AG08395 (cell line): Measurements from ENCODE around the gene ADGRL2.

ENCODE experiments used
- DNase-seq: peaks from one replicate; pipeline ENCODE4 v3.0.0; 2012; ENCODE audit warnings: mixed read lengths, low spot score

The ADGRL2 gene

GRCh38 chr1:81907575-81907974 lies 106.8 kb downstream of the ADGRL2 start:
- no peak for DNase-seq

- DNase-seq, result no peak
Measured at GRCh38 chr1:81912383-81912782, 111.6 kb downstream of the ADGRL2 start.

GRCh38 chr1:81915937-81916336 lies 115.2 kb downstream of the ADGRL2 start:
- no peak for DNase-seq

- peak; percentile 20 for DNase-seq
Measured at GRCh38 chr1:81920245-81920740, 119.6 kb downstream of the ADGRL2 start.

GRCh38 chr1:81920886-81921285 lies 120.2 kb downstream of the ADGRL2 start:
- DNase-seq, result no peak

GRCh38 chr1:81921344-81921743 lies 120.6 kb downstream of the ADGRL2 start:
- no peak for DNase-seq

GRCh38 chr1:81921851-81922462 lies 121.2 kb downstream of the ADGRL2 start:
- DNase-seq, result no peak

GRCh38 chr1:81922955-81923354 lies 122.2 kb downstream of the ADGRL2 start:
- no peak for DNase-seq

- no peak for DNase-seq
Measured at GRCh38 chr1:81929106-81929505, 128.4 kb downstream of the ADGRL2 start.

GRCh38 chr1:81936853-81937252 lies 136.1 kb downstream of the ADGRL2 start:
- DNase-seq, result no peak

GRCh38 chr1:81937791-81938450 lies 137.2 kb downstream of the ADGRL2 start:
- DNase-seq, result no peak

GRCh38 chr1:81948495-81948894 lies 147.8 kb downstream of the ADGRL2 start:
- DNase-seq, result no peak

- no peak for DNase-seq
Measured at GRCh38 chr1:81949421-81949820, 148.7 kb downstream of the ADGRL2 start.

- no peak for DNase-seq
Measured at GRCh38 chr1:81950037-81950436, 149.3 kb downstream of the ADGRL2 start.

- DNase-seq, result peak; percentile 3
Measured at GRCh38 chr1:81950591-81951244, 150.0 kb downstream of the ADGRL2 start.

- no peak for DNase-seq
Measured at GRCh38 chr1:81954534-81955020, 153.8 kb downstream of the ADGRL2 start.

- no peak for DNase-seq
Measured at GRCh38 chr1:81967951-81968350, 167.2 kb downstream of the ADGRL2 start.

- no peak for DNase-seq
Measured at GRCh38 chr1:81970416-81970815, 169.7 kb downstream of the ADGRL2 start.

- DNase-seq, result no peak
Measured at GRCh38 chr1:81974222-81974841, 173.6 kb downstream of the ADGRL2 start.

- DNase-seq, result no peak
Measured at GRCh38 chr1:81974883-81975555, 174.3 kb downstream of the ADGRL2 start.

- DNase-seq, result no peak
Measured at GRCh38 chr1:81976539-81976938, 175.8 kb downstream of the ADGRL2 start.

GRCh38 chr1:81978945-81979344 lies 178.2 kb downstream of the ADGRL2 start:
- no peak for DNase-seq
